Measurements from ENCODE around the gene ATP5PD.

DNA sequence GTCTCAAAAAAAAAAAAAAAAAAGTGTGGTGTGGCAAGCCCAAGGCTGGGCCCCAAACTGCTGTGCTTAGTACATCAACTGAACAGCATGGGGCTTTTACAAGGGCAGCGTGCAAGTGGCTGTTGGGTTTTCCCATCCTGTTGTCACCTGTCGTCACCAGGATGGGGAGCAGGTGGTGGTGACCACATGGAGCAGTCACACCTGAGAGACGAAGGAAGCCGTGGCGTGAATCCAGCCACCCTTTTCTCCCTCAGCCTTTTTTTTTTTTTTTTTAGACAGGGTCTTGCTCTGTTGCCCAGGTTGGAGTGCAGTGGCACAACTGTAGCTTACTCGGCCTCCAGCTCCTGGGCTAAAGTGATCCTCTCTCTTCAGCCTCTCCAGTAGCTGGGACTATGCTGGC, 38.4 kb downstream of the ATP5PD start:
- TF ChIP-seq, protein P1, sequence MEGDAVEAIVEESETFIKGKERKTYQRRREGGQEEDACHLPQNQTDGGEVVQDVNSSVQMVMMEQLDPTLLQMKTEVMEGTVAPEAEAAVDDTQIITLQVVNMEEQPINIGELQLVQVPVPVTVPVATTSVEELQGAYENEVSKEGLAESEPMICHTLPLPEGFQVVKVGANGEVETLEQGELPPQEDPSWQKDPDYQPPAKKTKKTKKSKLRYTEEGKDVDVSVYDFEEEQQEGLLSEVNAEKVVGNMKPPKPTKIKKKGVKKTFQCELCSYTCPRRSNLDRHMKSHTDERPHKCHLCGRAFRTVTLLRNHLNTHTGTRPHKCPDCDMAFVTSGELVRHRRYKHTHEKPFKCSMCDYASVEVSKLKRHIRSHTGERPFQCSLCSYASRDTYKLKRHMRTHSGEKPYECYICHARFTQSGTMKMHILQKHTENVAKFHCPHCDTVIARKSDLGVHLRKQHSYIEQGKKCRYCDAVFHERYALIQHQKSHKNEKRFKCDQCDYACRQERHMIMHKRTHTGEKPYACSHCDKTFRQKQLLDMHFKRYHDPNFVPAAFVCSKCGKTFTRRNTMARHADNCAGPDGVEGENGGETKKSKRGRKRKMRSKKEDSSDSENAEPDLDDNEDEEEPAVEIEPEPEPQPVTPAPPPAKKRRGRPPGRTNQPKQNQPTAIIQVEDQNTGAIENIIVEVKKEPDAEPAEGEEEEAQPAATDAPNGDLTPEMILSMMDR (optimal IDR thresholded peaks at IDR 0.05 in 1 of 3, IDR thresholded peaks at IDR 0.05 in 1 of 3, conservative IDR thresholded peaks at IDR 0.05 in 1 of 3; ENCODE audit: extremely low read depth in 1 of 3, insufficient read depth in 2 of 3, low read length in 3 of 3), result no peak
- no peak for TF ChIP-seq EZH2 (IDR thresholded peaks at IDR 0.05; ENCODE audit: low read length)

Data from keratinocyte (primary cell).